IMR-90 (cell line): Measurements from ENCODE around the gene SCAMP4. TPM values are rescaled to one million over a fixed set of nuclear protein-coding genes. Genes with fewer than 3 reads are reported as not detected.

Source experiments
- ATAC-seq: fragments of 200-7000 bp; cut with Tn5 transposase; 2 replicates; pipeline ENCODE4 v1.9.1; 2020; ENCODE audit warnings: low read depth, mild to moderate bottlenecking, moderate library complexity
- BruUV-seq: library from RNA; stranded (reverse); fragments of 400-500 nt; replicated peaks from 2 replicates; lab custom pipeline; 2021; lab: Mats Ljungman, UMichigan
- CTCF ChIA-PET: fragments of 300-600 bp; formaldehyde crosslinking; extraction: SDS; loops from one replicate; lab custom pipeline; 2021; ENCODE audit warnings: antibody characterized with exemption; lab: Yijun Ruan, JAX
- POLR2A ChIA-PET: fragments of 300-600 bp; sonication (Branson Sonifier 250); formaldehyde crosslinking; loops from one replicate; lab custom pipeline; 2022; ENCODE audit warnings: antibody characterized with exemption; ENCODE audit not compliant: unreplicated experiment; lab: Charles Lee
- DNase-seq: peaks from one replicate; pipeline ENCODE4 v3.0.0; 2013
- H2AFZ ChIP-seq: replicated peaks from 2 replicates; pipeline ENCODE3; 2013; ENCODE audit warnings: low read length, mild to moderate bottlenecking; ENCODE audit not compliant: poor library complexity
- H2AK5ac ChIP-seq: 2 replicates; pipeline ENCODE4 v1.6.1; 2013; ENCODE audit warnings: low read depth, low read length, inconsistent platforms
- H2AK9ac ChIP-seq: replicated peaks from 2 replicates; pipeline ENCODE3; 2013; ENCODE audit warnings: mild to moderate bottlenecking, low read depth, low read length, moderate library complexity; ENCODE audit not compliant: poor library complexity
- H2BK120ac ChIP-seq: 2 replicates; pipeline ENCODE4 v1.6.1; 2013; ENCODE audit warnings: low read depth, low read length, inconsistent platforms
- H2BK15ac ChIP-seq: 3 replicates; pipeline ENCODE4 v1.6.1; 2013; ENCODE audit warnings: low read depth, low read length, inconsistent platforms
- H2BK20ac ChIP-seq: 2 replicates; pipeline ENCODE4 v1.6.1; 2013; ENCODE audit warnings: low read depth, mild to moderate bottlenecking, inconsistent platforms, low read length, moderate library complexity
- H2BK5ac ChIP-seq: 2 replicates; pipeline ENCODE4 v1.6.1; 2013; ENCODE audit warnings: mild to moderate bottlenecking, low read depth, low read length, inconsistent platforms; ENCODE audit not compliant: poor library complexity, severe bottlenecking
- H3K14ac ChIP-seq: replicated peaks from 2 replicates; pipeline ENCODE4 v1.6.1; 2013; ENCODE audit warnings: low read depth, low read length, inconsistent platforms
- H3K18ac ChIP-seq: 2 replicates; pipeline ENCODE4 v1.6.1; 2013; ENCODE audit warnings: low read depth, low read length, control low read depth
- H3K23ac ChIP-seq: 2 replicates; pipeline ENCODE4 v1.6.1; 2013; ENCODE audit warnings: low read depth, low read length, inconsistent platforms
- H3K27ac ChIP-seq: 2 replicates; pipeline ENCODE4 v1.5.1; 2013; ENCODE audit warnings: mild to moderate bottlenecking, control low read depth, low read length; ENCODE audit not compliant: insufficient read depth
- H3K27me3 ChIP-seq: 2 replicates; pipeline ENCODE4 v1.6.1; 2013; ENCODE audit warnings: low read length; ENCODE audit not compliant: control insufficient read depth, insufficient read depth
- H3K36me3 ChIP-seq: 2 replicates; pipeline ENCODE4 v1.6.1; 2013; ENCODE audit warnings: low read length, mixed read lengths; ENCODE audit not compliant: control insufficient read depth, insufficient read depth
- H3K4ac ChIP-seq: 2 replicates; pipeline ENCODE4 v1.6.1; 2013; ENCODE audit warnings: low read depth, low read length, inconsistent platforms
- H3K4me1 ChIP-seq: 2 replicates; pipeline ENCODE4 v1.6.1; 2013; ENCODE audit warnings: low read length, mixed read lengths; ENCODE audit not compliant: control insufficient read depth, insufficient read depth
- H3K4me2 ChIP-seq: 2 replicates; pipeline ENCODE4 v1.6.1; 2013; ENCODE audit warnings: low read depth, mild to moderate bottlenecking, control low read depth, low read length, moderate library complexity
- H3K4me3 ChIP-seq: 2 replicates; pipeline ENCODE4 v1.5.1; 2013; ENCODE audit warnings: low read depth, mild to moderate bottlenecking, control low read depth, low read length, moderate library complexity; ENCODE audit not compliant: insufficient read depth
- H3K56ac ChIP-seq: 2 replicates; pipeline ENCODE4 v1.6.1; 2013; ENCODE audit warnings: low read length, inconsistent platforms; ENCODE audit not compliant: insufficient read depth; ENCODE audit errors: extremely low read depth
- H3K79me1 ChIP-seq, 2 experiments: 2 replicates each; pipeline ENCODE4 v1.6.1; 2013; ENCODE audit warnings: low read length in 2 of 2, inconsistent platforms in 1 of 2, low read depth in 1 of 2
- H3K9ac ChIP-seq: 2 replicates; pipeline ENCODE4 v1.6.1; 2013; ENCODE audit warnings: low read depth, low read length, control low read depth
- H3K9me1 ChIP-seq: 2 replicates; pipeline ENCODE4 v1.6.1; 2013; ENCODE audit warnings: low read length, inconsistent platforms; ENCODE audit not compliant: insufficient read depth
- H3K9me3 ChIP-seq: 2 replicates; pipeline ENCODE4 v1.6.1; 2013; ENCODE audit warnings: low read length; ENCODE audit not compliant: control insufficient read depth, insufficient read depth
- H4K20me1 ChIP-seq: 2 replicates; pipeline ENCODE4 v1.6.1; 2013; ENCODE audit warnings: low read length, inconsistent platforms; ENCODE audit not compliant: insufficient read depth
- H4K5ac ChIP-seq: 2 replicates; pipeline ENCODE4 v1.6.1; 2013; ENCODE audit warnings: mild to moderate bottlenecking, low read depth, low read length, control low read depth
- H4K8ac ChIP-seq, 2 experiments: 2 replicates each; pipeline ENCODE4 v1.6.1; 2013; ENCODE audit warnings: low read depth in 2 of 2, low read length in 2 of 2, control low read depth in 1 of 2, inconsistent platforms in 1 of 2
- H4K91ac ChIP-seq: 2 replicates; pipeline ENCODE4 v1.6.1; 2013; ENCODE audit warnings: low read depth, low read length, inconsistent platforms; ENCODE audit not compliant: insufficient read depth
- ELK1 ChIP-seq: fragments of 150-350 bp; IDR thresholded peaks from 2 replicates; pipeline ENCODE4 v1.6.1; 2016; ENCODE audit warnings: low read depth, mild to moderate bottlenecking, low read length, moderate library complexity, borderline replicate concordance
- MXI1 ChIP-seq: IDR thresholded peaks from 2 replicates; pipeline ENCODE4 v1.6.1; 2012; ENCODE audit warnings: low read depth, mild to moderate bottlenecking, low read length, moderate library complexity, borderline replicate concordance
- POLR2A ChIP-seq: IDR thresholded peaks from 2 replicates; pipeline ENCODE4 v1.6.1; 2012; ENCODE audit warnings: mild to moderate bottlenecking, low read depth, low read length
- WGBS, 2 experiments: methylation state at CpG; one replicate each; pipeline versions ENCODE4 v1.1.5 to v1.1.7; 2013; ENCODE audit warnings: missing lambda C conversion rate in 2 of 2; ENCODE audit not compliant: insufficient read length in 1 of 2; ENCODE audit errors: extremely low coverage in 2 of 2; 5-methylcytosine and 5-hydroxymethylcytosine counted together
- dilution Hi-C: fragments of 300-500 bp; cut with HindIII; formaldehyde crosslinking; loops from one replicate; pipeline ENCODE4 v1.14.3; 2018; ENCODE audit warnings: low sequenced_read_pairs; ENCODE audit not compliant: unreplicated experiment
- in situ Hi-C: fragments of 300-500 bp; cut with MboI; formaldehyde crosslinking; loops from 3 replicates; pipeline ENCODE4 v1.14.3; 2019; ENCODE audit warnings: low sequenced_read_pairs, inconsistent platforms, mixed read lengths
- intact Hi-C: fragments of 100-400 bp; cut with micrococcal nuclease; formaldehyde crosslinking; loops from 2 replicates; pipeline ENCODE4 v1.10.0; 2022
- polyA plus RNA-seq, 3 experiments: library from polyadenylated mRNA; depleted of rRNA; stranded (reverse); fragments of >200 nt; gene quantifications; 2 replicates each; pipeline ENCODE4 v1.2.3, GENCODE V29; 2012; ENCODE audit warnings: low replicate concordance in 1 of 3
- total RNA-seq: library from RNA; depleted of rRNA; stranded (reverse); fragments of >200 nt; gene quantifications from 2 replicates; pipeline ENCODE4 v1.2.3, GENCODE V29; 2012

Gene SCAMP4
- total and polyA plus RNA-seq, 2 of the 4 experiments (the other 2 are of a cell fraction) = 16.1 to 28.1 TPM

- H4K8ac ChIP-seq = no peak overlapping the region
- no peak overlapping the region for H3K9ac ChIP-seq
- in situ Hi-C loops = no loop called here
- peak overlapping the region; percentile 52 for H2AK9ac ChIP-seq
- dilution Hi-C loops = no loop called here
- H4K20me1 ChIP-seq = 0 out of 2 replicates have a peak, but pooled peaks cover 9% of the 10 kb centered on the region
- H3K14ac ChIP-seq = no peak overlapping the region
- intact Hi-C loops = no loop called here
- no peaks in the 10 kb centered on the region for H3K4me1 ChIP-seq
- H4K91ac ChIP-seq = no peak overlapping the region
- no peak overlapping the region for H2AFZ ChIP-seq
- no peak overlapping the region for H2BK20ac ChIP-seq
- H3K4me3 ChIP-seq = no peak overlapping the region
- no peak overlapping the region for H3K23ac ChIP-seq
- no peaks in the 10 kb centered on the region for H3K27me3 ChIP-seq
- H3K79me1 ChIP-seq = no peaks in the 10 kb centered on the region
- no peak for TF ChIP-seq POLR2A
- TF ChIP-seq MXI1 = no peak
- TF ChIP-seq ELK1 = no peak
- ATAC-seq (no peak), DNase-seq (no peak)
- H2BK15ac ChIP-seq = no peak overlapping the region
- no peaks in the 10 kb centered on the region for H3K9me1 ChIP-seq
- H2AK5ac ChIP-seq = no peak overlapping the region
- no peak overlapping the region for H2BK5ac ChIP-seq
- no peak overlapping the region for H3K4me2 ChIP-seq
- H3K36me3 ChIP-seq = peaks cover 55% of the 10 kb centered on the region
- no peaks in the 10 kb centered on the region for H3K9me3 ChIP-seq
- no peak overlapping the region for H4K5ac ChIP-seq
- H3K56ac ChIP-seq = no peak overlapping the region
- H2BK120ac ChIP-seq = no peak overlapping the region
- no peak overlapping the region for H3K4ac ChIP-seq
- 100% methylated on average over 1 of the region's 8 CpGs; no CpG with 5 or more reads in 1 of the 2 experiments for WGBS, 2 experiments
- no peak overlapping the region for H3K18ac ChIP-seq
- ChIA-PET POLR2A (no interaction called here), CTCF (no interaction called here)
- no TSS peak for BruUV-seq
- no peak overlapping the region for H3K27ac ChIP-seq
These were observed 18.1 kb downstream of the SCAMP4 start for GRCh38 chr19:1923319-1923718.
